Liver (tissue), 9 donors: ENCODE measurements around the gene GLT6D1. TPM values are rescaled to one million over a fixed set of nuclear protein-coding genes. Genes with fewer than 3 reads are reported as not detected.

Experiments used
- DNase-seq: peaks from one replicate; pipeline ENCODE4 v3.0.0-alpha.2; 2017; ENCODE audit warnings: low spot score
- H3K27ac ChIP-seq, 2 donors: one replicate each; pipeline ENCODE4 v1.7.0; 2013; ENCODE audit warnings: inconsistent platforms in 2 of 2, low read length in 2 of 2, control low read depth in 1 of 2, low read depth in 1 of 2, mild to moderate bottlenecking in 1 of 2
- H3K27me3 ChIP-seq, 4 donors: one replicate each; pipeline versions ENCODE4 v1.6.1 to v1.7.0; 2013; ENCODE audit warnings: low read length in 3 of 4, inconsistent platforms in 1 of 4, mild to moderate bottlenecking in 1 of 4, moderate library complexity in 1 of 4; ENCODE audit not compliant: control insufficient read depth in 4 of 4, insufficient read depth in 4 of 4
- H3K36me3 ChIP-seq, 4 donors: one replicate each; pipeline versions ENCODE4 v1.6.1 to v1.7.0; 2013; ENCODE audit warnings: low read length in 3 of 4, mild to moderate bottlenecking in 3 of 4, low read depth in 1 of 4, moderate library complexity in 1 of 4; ENCODE audit not compliant: control insufficient read depth in 4 of 4, insufficient read depth in 3 of 4
- H3K4me1 ChIP-seq, 4 donors: one replicate each; pipeline versions ENCODE4 v1.6.1 to v1.7.0; 2013; ENCODE audit warnings: low read length in 3 of 4, mild to moderate bottlenecking in 3 of 4, moderate library complexity in 1 of 4; ENCODE audit not compliant: control insufficient read depth in 4 of 4, insufficient read depth in 4 of 4
- H3K4me3 ChIP-seq, 3 donors: one replicate each; pipeline versions ENCODE4 v1.6.1 to v1.7.0; 2013; ENCODE audit warnings: low read length in 3 of 3, control low read depth in 1 of 3, low read depth in 1 of 3, mild to moderate bottlenecking in 1 of 3
- H3K9ac ChIP-seq, 2 donors: one replicate each; pipeline ENCODE4 v1.7.0; 2013; ENCODE audit warnings: low read length in 2 of 2, mild to moderate bottlenecking in 2 of 2, moderate library complexity in 2 of 2, control low read depth in 1 of 2, low read depth in 1 of 2
- H3K9me3 ChIP-seq, 4 donors: one replicate each; pipeline versions ENCODE4 v1.6.1 to v1.7.0; 2013; ENCODE audit warnings: low read length in 3 of 4; ENCODE audit not compliant: control insufficient read depth in 4 of 4
- ATF3 ChIP-seq: IDR thresholded peaks from 2 replicates; pipeline ENCODE4 v1.6.1; 2016; ENCODE audit warnings: antibody characterized with exemption
- EGR1 ChIP-seq, 2 donors: IDR thresholded peaks; 2 replicates each; pipeline ENCODE4 v1.6.1; 2016 to 2018; ENCODE audit warnings: antibody characterized with exemption in 2 of 2, low read depth in 2 of 2
- FOXA1 ChIP-seq: IDR thresholded peaks from 2 replicates; pipeline ENCODE4 v1.6.1; 2016; ENCODE audit warnings: antibody characterized with exemption
- FOXA2 ChIP-seq: IDR thresholded peaks from 2 replicates; pipeline ENCODE4 v1.6.1; 2016; ENCODE audit warnings: antibody characterized with exemption
- GABPA ChIP-seq, 2 donors: IDR thresholded peaks in 1 of 2; conservative IDR thresholded peaks in 1 of 2; 2 replicates each; pipeline ENCODE4 v1.6.1; 2016; ENCODE audit warnings: antibody characterized with exemption in 2 of 2, mild to moderate bottlenecking in 1 of 2, moderate library complexity in 1 of 2
- HNF4A ChIP-seq, 2 donors: conservative IDR thresholded peaks; 2 replicates each; pipeline ENCODE4 v1.6.1; 2016; ENCODE audit warnings: antibody characterized with exemption in 2 of 2, mild to moderate bottlenecking in 2 of 2
- HNF4G ChIP-seq: IDR thresholded peaks from 2 replicates; pipeline ENCODE4 v1.6.1; 2016; ENCODE audit warnings: antibody characterized with exemption
- JUND ChIP-seq, 2 donors: IDR thresholded peaks; 2 replicates each; pipeline ENCODE4 v1.6.1; 2016; ENCODE audit warnings: antibody characterized with exemption in 2 of 2
- NR2F2 ChIP-seq: IDR thresholded peaks from 2 replicates; pipeline ENCODE4 v1.6.1; 2016; ENCODE audit warnings: antibody characterized with exemption
- RAD21 ChIP-seq, 2 donors: IDR thresholded peaks; 2 replicates each; pipeline ENCODE4 v1.6.1; 2016; ENCODE audit warnings: antibody characterized with exemption in 2 of 2, mild to moderate bottlenecking in 2 of 2
- SP1 ChIP-seq: IDR thresholded peaks from 2 replicates; pipeline ENCODE4 v1.6.1; 2018; ENCODE audit warnings: antibody characterized with exemption, mild to moderate bottlenecking
- TAF1 ChIP-seq: conservative IDR thresholded peaks from 2 replicates; pipeline ENCODE4 v1.6.1; 2016; ENCODE audit warnings: antibody characterized with exemption, mild to moderate bottlenecking
- YY1 ChIP-seq: IDR thresholded peaks from 2 replicates; pipeline ENCODE4 v1.6.1; 2016; ENCODE audit warnings: antibody characterized with exemption, mild to moderate bottlenecking
- WGBS: extraction: QIAGEN DNeasy Blood & Tissue Kit; methylation state at CpG from one replicate; pipeline ENCODE4 v1.1.7; 2013; 5-methylcytosine and 5-hydroxymethylcytosine counted together
- polyA plus RNA-seq, 2 donors: library from polyadenylated mRNA; stranded (reverse) in 1 of 2; unstranded in 1 of 2; fragments of 200-250 nt in 1 of 2; fragments of >200 nt in 1 of 2; fragmentation: Nextera tagmentation in 1 of 2; extraction: Ambion mirVana in 1 of 2; gene quantifications; one replicate each; pipeline versions ENCODE4 v1.2.1 to v1.2.3, GENCODE V29; 2013 to 2015
- total RNA-seq, 2 donors: library from RNA; depleted of rRNA; stranded (reverse); fragments of >200 nt; gene quantifications; one replicate each; pipeline ENCODE4 v1.2.3, GENCODE V29; 2014
- TF ChIP-seq, protein P1 (sequence below): fragments of 150-350 bp; IDR thresholded peaks from 2 replicates; pipeline ENCODE4 v1.5.1; 2017; ENCODE audit warnings: improper control_type of control experiment, low read depth, low read length; ENCODE audit not compliant: missing input control
- TF ChIP-seq, protein P2 (sequence below): IDR thresholded peaks from 2 replicates; pipeline ENCODE4 v1.6.1; 2016; ENCODE audit warnings: antibody characterized with exemption
- TF ChIP-seq, protein P3 (sequence below): IDR thresholded peaks from 2 replicates; pipeline ENCODE4 v1.6.1; 2016; ENCODE audit warnings: antibody characterized with exemption
- donor health status: healthy.
- donor health status: healthy.
- donor health status: healthy.
- donor health status: healthy.
- donor health status: healthy.

The GLT6D1 gene
- total and polyA plus RNA-seq, 4 donors, result not detected

DNA sequence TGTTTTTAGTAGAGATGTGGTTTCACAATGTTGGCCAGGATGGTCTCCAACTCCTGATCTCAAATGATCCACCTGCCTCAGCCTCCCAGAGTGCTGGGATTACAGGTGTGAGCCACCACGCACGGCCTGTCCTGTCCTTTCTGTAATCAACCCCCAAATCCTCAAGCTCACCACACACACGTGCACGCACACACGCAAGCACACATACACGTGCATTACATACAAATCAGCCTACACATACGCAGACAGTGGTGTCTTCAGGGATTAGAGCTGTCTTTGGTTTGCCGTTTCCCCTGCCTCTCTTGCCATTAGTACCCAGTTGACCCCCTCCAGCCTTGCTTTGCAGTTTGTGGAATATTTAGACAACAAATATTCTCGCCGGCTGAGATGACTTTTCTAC is 6.5 kb downstream of the GLT6D1 start:
- Histone ChIP-seq H3K4me1 (no peaks in the 10 kb centered on the region), H3K9ac (no peak overlapping the region), H3K9me3 (peaks cover 0 to 10% (median 1%) of the 10 kb centered on the region in 4 donors), H3K36me3 (no peaks in the 10 kb centered on the region), H3K4me3 (no peak overlapping the region), H3K27me3 (peaks cover 0 to 3% (median 1%) of the 10 kb centered on the region in 4 donors), H3K27ac (no peak overlapping the region)
- no peak for TF ChIP-seq JUND (IDR thresholded peaks at IDR 0.05)
- TF ChIP-seq, protein P1, sequence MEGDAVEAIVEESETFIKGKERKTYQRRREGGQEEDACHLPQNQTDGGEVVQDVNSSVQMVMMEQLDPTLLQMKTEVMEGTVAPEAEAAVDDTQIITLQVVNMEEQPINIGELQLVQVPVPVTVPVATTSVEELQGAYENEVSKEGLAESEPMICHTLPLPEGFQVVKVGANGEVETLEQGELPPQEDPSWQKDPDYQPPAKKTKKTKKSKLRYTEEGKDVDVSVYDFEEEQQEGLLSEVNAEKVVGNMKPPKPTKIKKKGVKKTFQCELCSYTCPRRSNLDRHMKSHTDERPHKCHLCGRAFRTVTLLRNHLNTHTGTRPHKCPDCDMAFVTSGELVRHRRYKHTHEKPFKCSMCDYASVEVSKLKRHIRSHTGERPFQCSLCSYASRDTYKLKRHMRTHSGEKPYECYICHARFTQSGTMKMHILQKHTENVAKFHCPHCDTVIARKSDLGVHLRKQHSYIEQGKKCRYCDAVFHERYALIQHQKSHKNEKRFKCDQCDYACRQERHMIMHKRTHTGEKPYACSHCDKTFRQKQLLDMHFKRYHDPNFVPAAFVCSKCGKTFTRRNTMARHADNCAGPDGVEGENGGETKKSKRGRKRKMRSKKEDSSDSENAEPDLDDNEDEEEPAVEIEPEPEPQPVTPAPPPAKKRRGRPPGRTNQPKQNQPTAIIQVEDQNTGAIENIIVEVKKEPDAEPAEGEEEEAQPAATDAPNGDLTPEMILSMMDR, result no peak
- TF ChIP-seq EGR1 (IDR thresholded peaks at IDR 0.05; ENCODE audit: low read depth in 2 of 2), result no peak
- TF ChIP-seq YY1, result no peak
- TF ChIP-seq, protein P2, sequence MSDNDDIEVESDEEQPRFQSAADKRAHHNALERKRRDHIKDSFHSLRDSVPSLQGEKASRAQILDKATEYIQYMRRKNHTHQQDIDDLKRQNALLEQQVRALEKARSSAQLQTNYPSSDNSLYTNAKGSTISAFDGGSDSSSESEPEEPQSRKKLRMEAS, result no peak
- TF ChIP-seq GABPA (IDR thresholded peaks at IDR 0.05 in 1 of 2, conservative IDR thresholded peaks at IDR 0.05 in 1 of 2), result no peak
- no peak for TF ChIP-seq SP1
- no peak for TF ChIP-seq TAF1
- TF ChIP-seq FOXA1, result no peak
- TF ChIP-seq FOXA2, result no peak
- no peak for TF ChIP-seq ATF3
- no peak for TF ChIP-seq RAD21 (IDR thresholded peaks at IDR 0.05)
- TF ChIP-seq NR2F2, result no peak
- DNase-seq, result no peak
- 86% methylated on average over 10 of the region's 10 CpGs for WGBS

DNA sequence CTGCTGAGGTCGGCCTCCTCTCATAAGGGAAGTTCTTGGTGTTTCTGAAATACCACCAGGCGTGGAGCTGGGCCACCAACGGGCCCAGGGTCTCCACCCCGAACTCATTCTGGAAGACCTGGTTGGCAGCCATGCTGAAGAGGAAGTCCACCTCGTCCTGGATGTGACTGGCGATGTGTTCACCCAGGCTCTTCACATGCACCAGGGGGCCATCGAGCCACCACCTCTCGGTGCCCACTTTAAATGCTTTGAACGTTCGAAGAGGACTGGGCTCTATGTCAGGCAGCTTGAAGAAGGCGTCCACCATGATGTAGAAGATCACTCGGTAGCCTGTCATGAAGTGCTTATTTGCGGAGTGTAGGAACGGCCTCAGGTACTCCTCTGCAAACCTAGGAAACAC is 15.1 kb downstream of the GLT6D1 start:
- 87% methylated on average over 14 of the region's 14 CpGs for WGBS
- H3K27me3 ChIP-seq, result peaks cover 0 to 4% (median 0%) of the 10 kb centered on the region in 4 donors
- no peak overlapping the region for H3K4me3 ChIP-seq
- no peaks in the 10 kb centered on the region for H3K36me3 ChIP-seq
- H3K9me3 ChIP-seq, result peaks cover 0 to 27% (median 9%) of the 10 kb centered on the region in 4 donors
- no peak overlapping the region for H3K9ac ChIP-seq
- H3K27ac ChIP-seq, result no peak overlapping the region
- no peak for DNase-seq
- H3K4me1 ChIP-seq, result no peaks in the 10 kb centered on the region
- TF ChIP-seq SP1 (no peak), NR2F2 (no peak), HNF4G (no peak), HNF4A (conservative IDR thresholded peaks at IDR 0.05) (no peak), ATF3 (no peak), TAF1 (no peak), JUND (IDR thresholded peaks at IDR 0.05) (no peak), EGR1 (IDR thresholded peaks at IDR 0.05; ENCODE audit: low read depth in 2 of 2) (no peak)

DNA sequence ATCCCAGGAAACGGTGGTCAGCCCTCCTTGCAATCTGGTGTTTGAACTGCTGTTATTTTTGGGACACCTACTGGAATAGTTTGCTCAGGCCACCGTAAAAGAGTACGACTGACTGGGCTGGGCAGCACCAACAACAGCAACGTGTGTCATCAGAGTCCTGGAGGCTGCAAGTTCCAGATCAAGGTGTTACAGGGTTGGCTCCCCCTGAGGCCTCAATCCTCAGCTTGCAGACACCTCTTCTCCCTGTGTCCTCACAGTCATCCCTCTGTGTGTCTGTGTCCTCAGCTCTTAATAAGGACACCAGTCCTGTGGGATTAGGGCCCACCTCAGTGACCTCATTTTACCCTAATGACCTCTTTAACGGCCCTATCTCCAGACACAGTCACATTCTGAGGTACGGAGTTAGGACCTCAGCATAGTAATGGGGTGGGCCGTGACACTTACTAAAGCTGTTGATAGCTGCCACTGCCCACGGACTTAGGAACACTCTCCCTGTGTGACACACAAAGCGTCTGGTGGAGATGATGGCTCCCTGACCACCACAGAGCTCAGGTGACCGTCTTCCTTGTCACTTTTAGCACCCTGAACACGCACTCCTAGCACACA is 16.8 kb downstream of the GLT6D1 start:
- WGBS, result 61% methylated on average over 11 of the region's 11 CpGs
- H3K36me3 ChIP-seq, result no peaks in the 10 kb centered on the region
- no peak for DNase-seq
- TF ChIP-seq FOXA2, result no peak
- no peak for TF ChIP-seq TAF1
- no peak for TF ChIP-seq YY1
- TF ChIP-seq HNF4G, result no peak
- no peak for TF ChIP-seq ATF3
- TF ChIP-seq JUND (IDR thresholded peaks at IDR 0.05), result no peak
- TF ChIP-seq GABPA (IDR thresholded peaks at IDR 0.05 in 1 of 2, conservative IDR thresholded peaks at IDR 0.05 in 1 of 2), result no peak
- no peak for TF ChIP-seq RAD21 (IDR thresholded peaks at IDR 0.05)
- TF ChIP-seq, protein P2, result no peak
- TF ChIP-seq, protein P1, result no peak
- no peak for TF ChIP-seq NR2F2
- TF ChIP-seq SP1, result no peak
- TF ChIP-seq, protein P3, sequence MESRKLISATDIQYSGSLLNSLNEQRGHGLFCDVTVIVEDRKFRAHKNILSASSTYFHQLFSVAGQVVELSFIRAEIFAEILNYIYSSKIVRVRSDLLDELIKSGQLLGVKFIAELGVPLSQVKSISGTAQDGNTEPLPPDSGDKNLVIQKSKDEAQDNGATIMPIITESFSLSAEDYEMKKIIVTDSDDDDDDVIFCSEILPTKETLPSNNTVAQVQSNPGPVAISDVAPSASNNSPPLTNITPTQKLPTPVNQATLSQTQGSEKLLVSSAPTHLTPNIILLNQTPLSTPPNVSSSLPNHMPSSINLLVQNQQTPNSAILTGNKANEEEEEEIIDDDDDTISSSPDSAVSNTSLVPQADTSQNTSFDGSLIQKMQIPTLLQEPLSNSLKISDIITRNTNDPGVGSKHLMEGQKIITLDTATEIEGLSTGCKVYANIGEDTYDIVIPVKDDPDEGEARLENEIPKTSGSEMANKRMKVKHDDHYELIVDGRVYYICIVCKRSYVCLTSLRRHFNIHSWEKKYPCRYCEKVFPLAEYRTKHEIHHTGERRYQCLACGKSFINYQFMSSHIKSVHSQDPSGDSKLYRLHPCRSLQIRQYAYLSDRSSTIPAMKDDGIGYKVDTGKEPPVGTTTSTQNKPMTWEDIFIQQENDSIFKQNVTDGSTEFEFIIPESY, result no peak
- no peak overlapping the region for H3K27ac ChIP-seq
- H3K27me3 ChIP-seq, result peaks cover 0 to 4% (median 0%) of the 10 kb centered on the region in 4 donors
- no peaks in the 10 kb centered on the region for H3K4me1 ChIP-seq
- no peak overlapping the region for H3K4me3 ChIP-seq
- no peak overlapping the region for H3K9ac ChIP-seq
- H3K9me3 ChIP-seq, result peaks cover 0 to 14% (median 6%) of the 10 kb centered on the region in 4 donors
